ENCODE measurements around the gene FYN.

The FYN gene

GRCh38 chr6:111663692-111664564, 209.3 kb downstream of the FYN start:
- Histone ChIP-seq H3K4me3 (ENCODE audit: low read depth in 1 of 2, low read length in 2 of 2) (no peak overlapping the region), H3K4me1 (ENCODE audit: insufficient read depth, low read length) (no peaks in the 10 kb centered on the region), H3K36me3 (ENCODE audit: insufficient read depth, low read length) (peaks cover 64% of the 10 kb centered on the region), H3K79me2 (ENCODE audit: insufficient read depth, low read length) (no peaks in the 10 kb centered on the region), H3K4me2 (ENCODE audit: insufficient read depth, low read length) (no peak overlapping the region), H4K20me1 (ENCODE audit: insufficient read depth, low read length) (no peaks in the 10 kb centered on the region), H3K27me3 (ENCODE audit: insufficient read depth, low read length, poor library complexity) (no peaks in the 10 kb centered on the region), H3K9me3 (ENCODE audit: insufficient read depth, low read length, severe bottlenecking) (no peaks in the 10 kb centered on the region), H3K9ac (ENCODE audit: low read depth, low read length) (no peak overlapping the region), H2AFZ (ENCODE audit: low read depth, low read length) (no peak overlapping the region), H3K27ac (ENCODE audit: low read length) (no peak overlapping the region)
- TF ChIP-seq CTCF (IDR thresholded peaks at IDR 0.05; ENCODE audit: borderline replicate concordance, extremely low read depth, low read length, poor library complexity, severe bottlenecking): no peak
- no peak for TF ChIP-seq EZH2 (IDR thresholded peaks at IDR 0.05; ENCODE audit: borderline replicate concordance, low read depth, low read length, severe bottlenecking)
- ATAC-seq (ENCODE audit: insufficient read depth, low read depth) (no peak), DNase-seq (no peak)

GRCh38 chr6:111662794-111663593, 210.3 kb downstream of the FYN start:
- Histone ChIP-seq H3K4me2 (ENCODE audit: insufficient read depth, low read length) (no peak overlapping the region), H3K4me3 (ENCODE audit: low read depth in 1 of 2, low read length in 2 of 2) (no peak overlapping the region), H3K79me2 (ENCODE audit: insufficient read depth, low read length) (no peaks in the 10 kb centered on the region), H2AFZ (ENCODE audit: low read depth, low read length) (no peak overlapping the region), H3K27ac (ENCODE audit: low read length) (no peak overlapping the region), H3K36me3 (ENCODE audit: insufficient read depth, low read length) (peaks cover 55% of the 10 kb centered on the region), H3K27me3 (ENCODE audit: insufficient read depth, low read length, poor library complexity) (no peaks in the 10 kb centered on the region), H3K9me3 (ENCODE audit: insufficient read depth, low read length, severe bottlenecking) (no peaks in the 10 kb centered on the region), H4K20me1 (ENCODE audit: insufficient read depth, low read length) (no peaks in the 10 kb centered on the region), H3K9ac (ENCODE audit: low read depth, low read length) (no peak overlapping the region), H3K4me1 (ENCODE audit: insufficient read depth, low read length) (no peaks in the 10 kb centered on the region)
- DNase-seq (no peak), ATAC-seq (ENCODE audit: insufficient read depth, low read depth) (peak; percentile 23; the same call in 1 of the 3 replicates)
- no peak for TF ChIP-seq EZH2 (IDR thresholded peaks at IDR 0.05; ENCODE audit: borderline replicate concordance, low read depth, low read length, severe bottlenecking)
- TF ChIP-seq CTCF (IDR thresholded peaks at IDR 0.05; ENCODE audit: borderline replicate concordance, extremely low read depth, low read length, poor library complexity, severe bottlenecking): no peak

GRCh38 chr6:111662072-111662793, 211.0 kb downstream of the FYN start:
- Histone ChIP-seq H4K20me1 (ENCODE audit: insufficient read depth, low read length) (no peaks in the 10 kb centered on the region), H3K79me2 (ENCODE audit: insufficient read depth, low read length) (no peaks in the 10 kb centered on the region), H3K4me3 (ENCODE audit: low read depth in 1 of 2, low read length in 2 of 2) (no peak overlapping the region), H2AFZ (ENCODE audit: low read depth, low read length) (no peak overlapping the region), H3K27ac (ENCODE audit: low read length) (no peak overlapping the region), H3K36me3 (ENCODE audit: insufficient read depth, low read length) (peaks cover 48% of the 10 kb centered on the region), H3K9ac (ENCODE audit: low read depth, low read length) (no peak overlapping the region), H3K27me3 (ENCODE audit: insufficient read depth, low read length, poor library complexity) (no peaks in the 10 kb centered on the region), H3K4me1 (ENCODE audit: insufficient read depth, low read length) (no peaks in the 10 kb centered on the region), H3K9me3 (ENCODE audit: insufficient read depth, low read length, severe bottlenecking) (no peaks in the 10 kb centered on the region), H3K4me2 (ENCODE audit: insufficient read depth, low read length) (no peak overlapping the region)
- ATAC-seq (ENCODE audit: insufficient read depth, low read depth) (no peak), DNase-seq (no peak)
- TF ChIP-seq CTCF (IDR thresholded peaks at IDR 0.05; ENCODE audit: borderline replicate concordance, extremely low read depth, low read length, poor library complexity, severe bottlenecking) (no peak), EZH2 (IDR thresholded peaks at IDR 0.05; ENCODE audit: borderline replicate concordance, low read depth, low read length, severe bottlenecking) (no peak)
